HAP-1 (cell line): ENCODE measurements around the gene TOLLIP.

Experiments used
- DNase-seq, 2 experiments: peaks; one replicate each; pipeline ENCODE4 v3.0.0-alpha.2; 2016 to 2020; ENCODE audit warnings: low spot score in 2 of 2
- H3K27me3 ChIP-seq: fragments of 250-450 bp; sonication (Bioruptor Pico); 2 replicates; pipeline ENCODE4 v1.5.1; 2020; ENCODE audit warnings: low read depth, mild to moderate bottlenecking, moderate library complexity
- H3K36me3 ChIP-seq: fragments of 250-450 bp; sonication (Bioruptor Pico); replicated peaks from 2 replicates; pipeline ENCODE4 v1.5.1; 2020; ENCODE audit warnings: mild to moderate bottlenecking
- H3K4me1 ChIP-seq: fragments of 250-450 bp; sonication (Bioruptor Pico); 2 replicates; pipeline ENCODE4 v1.5.1; 2020; ENCODE audit warnings: mild to moderate bottlenecking
- H3K4me3 ChIP-seq: fragments of 250-450 bp; sonication (Bioruptor Pico); 2 replicates; pipeline ENCODE4 v1.5.1; 2020; ENCODE audit warnings: mild to moderate bottlenecking, moderate library complexity
- H3K9me3 ChIP-seq: fragments of 250-450 bp; sonication (Bioruptor Pico); 2 replicates; pipeline ENCODE4 v1.5.1; 2020; ENCODE audit warnings: mild to moderate bottlenecking, moderate library complexity
- in situ Hi-C: fragments of 300-500 bp; cut with MboI; formaldehyde crosslinking; loops from 3 replicates; pipeline ENCODE4 v1.14.3; 2020; ENCODE audit warnings: low sequenced_read_pairs, inconsistent platforms, mixed read lengths

The TOLLIP gene

DNA sequence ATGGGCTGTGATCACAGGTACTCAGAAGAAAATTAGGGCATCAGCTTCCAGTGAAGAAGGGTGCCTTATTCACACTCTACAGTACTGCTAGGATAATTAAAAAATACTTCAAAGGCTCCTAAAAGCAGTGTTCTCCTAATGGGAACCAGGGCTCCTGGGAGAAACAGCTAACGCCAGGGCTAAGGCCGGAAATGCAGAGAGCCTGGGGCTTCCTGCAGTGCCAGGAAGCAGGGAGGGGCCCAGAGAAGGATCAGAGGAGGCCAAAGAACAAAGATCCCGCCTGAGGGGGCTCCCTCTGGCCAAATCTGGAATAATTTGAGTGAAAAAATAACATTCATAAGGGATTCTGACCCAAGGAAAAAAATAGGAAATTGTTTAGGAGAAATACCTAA, 27.5 kb downstream of the TOLLIP start:
- DNase-seq: no peak
- Histone ChIP-seq H3K4me3 (no peak overlapping the region), H3K9me3 (no peaks in the 10 kb centered on the region), H3K36me3 (0 out of 2 replicates have a peak, but pooled peaks cover 4% of the 10 kb centered on the region), H3K4me1 (no peaks in the 10 kb centered on the region), H3K27me3 (no peaks in the 10 kb centered on the region)
- in situ Hi-C loops: no loop called here

DNA sequence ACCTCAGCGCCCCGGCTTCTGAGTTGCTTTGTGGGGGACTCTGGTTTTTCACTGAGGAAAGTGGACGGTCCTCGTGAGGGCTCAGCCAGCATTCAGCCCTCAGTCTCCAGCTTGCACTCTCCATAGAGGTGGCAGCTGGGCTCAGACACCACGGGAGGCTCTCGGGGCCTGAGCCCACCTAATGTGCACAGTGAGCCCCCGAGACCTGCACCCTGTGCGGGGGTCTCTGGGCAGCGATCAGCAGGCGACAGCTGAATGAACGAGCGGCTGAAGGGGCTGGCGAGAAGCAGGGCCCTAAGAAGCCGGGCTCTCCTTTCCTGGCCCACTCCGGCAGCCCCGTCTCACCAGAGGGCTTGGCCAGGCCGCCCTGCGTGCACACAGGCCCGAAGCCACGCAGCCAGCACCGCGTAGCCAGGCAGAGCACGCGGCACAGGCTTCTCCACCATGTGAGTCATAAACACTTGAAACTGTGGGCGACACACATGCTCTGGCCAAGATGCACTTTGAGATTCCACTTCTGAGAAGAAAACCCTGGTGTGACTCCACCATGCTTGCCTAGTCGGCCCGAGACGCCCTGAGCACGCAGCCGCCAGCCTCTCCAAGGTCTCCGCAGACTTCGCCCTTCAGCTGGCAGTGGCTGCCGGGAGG, 28.0 kb downstream of the TOLLIP start:
- H3K27me3 ChIP-seq: no peaks in the 10 kb centered on the region
- H3K36me3 ChIP-seq: 0 out of 2 replicates have a peak, but pooled peaks cover 4% of the 10 kb centered on the region
- H3K4me1 ChIP-seq: no peaks in the 10 kb centered on the region
- no peak for DNase-seq
- in situ Hi-C loops: no loop called here
- H3K4me3 ChIP-seq: no peak overlapping the region
- no peaks in the 10 kb centered on the region for H3K9me3 ChIP-seq

DNA sequence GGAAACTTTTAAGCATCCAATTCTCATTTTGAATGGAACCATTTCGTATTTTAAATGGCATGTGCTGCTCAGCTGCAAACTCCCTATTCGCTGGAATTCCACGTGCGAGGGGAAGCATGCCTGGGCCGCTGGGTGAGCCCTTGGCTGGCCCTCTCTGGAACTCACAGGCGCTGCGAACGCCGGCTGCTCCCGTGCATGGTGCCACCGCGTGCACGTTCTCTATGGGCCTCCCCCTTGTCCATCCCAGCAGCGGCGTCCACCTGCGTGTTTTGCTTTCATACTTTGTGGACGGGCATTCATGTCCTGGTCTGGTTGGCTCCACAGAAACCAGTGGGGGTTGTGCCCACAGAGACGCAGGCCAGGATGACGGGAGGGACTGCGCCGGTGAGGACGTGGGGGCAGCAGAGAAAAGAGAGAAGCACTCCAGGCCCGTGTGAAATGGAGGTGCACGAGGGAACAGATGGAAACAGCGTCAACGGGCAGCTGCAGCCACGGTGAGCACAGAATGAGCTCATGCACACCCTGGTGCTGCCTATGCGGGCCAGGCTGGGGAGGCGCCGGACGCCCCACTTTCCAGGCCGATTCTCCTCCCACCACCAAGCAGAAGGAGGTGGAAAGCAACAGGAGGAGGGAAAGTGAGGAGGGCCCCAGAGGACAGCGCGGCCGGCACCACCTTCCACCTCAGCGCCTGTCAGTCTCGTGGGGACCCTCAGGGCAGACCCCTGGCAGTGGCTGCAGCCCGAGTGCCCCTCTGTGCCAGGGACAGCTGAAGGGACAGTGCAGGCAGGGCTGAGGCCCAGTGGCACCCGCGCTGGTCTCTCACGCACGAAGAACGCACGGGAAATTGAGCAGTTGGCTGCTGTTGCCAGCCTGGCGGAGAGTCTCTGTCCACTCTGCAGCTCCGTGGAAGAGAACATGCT, 29.1 kb downstream of the TOLLIP start:
- H3K9me3 ChIP-seq: no peaks in the 10 kb centered on the region
- in situ Hi-C loops: no loop called here
- H3K36me3 ChIP-seq: 0 out of 2 replicates have a peak, but pooled peaks cover 4% of the 10 kb centered on the region
- no peaks in the 10 kb centered on the region for H3K4me1 ChIP-seq
- no peak overlapping the region for H3K4me3 ChIP-seq
- H3K27me3 ChIP-seq: no peaks in the 10 kb centered on the region
- no peak for DNase-seq

DNA sequence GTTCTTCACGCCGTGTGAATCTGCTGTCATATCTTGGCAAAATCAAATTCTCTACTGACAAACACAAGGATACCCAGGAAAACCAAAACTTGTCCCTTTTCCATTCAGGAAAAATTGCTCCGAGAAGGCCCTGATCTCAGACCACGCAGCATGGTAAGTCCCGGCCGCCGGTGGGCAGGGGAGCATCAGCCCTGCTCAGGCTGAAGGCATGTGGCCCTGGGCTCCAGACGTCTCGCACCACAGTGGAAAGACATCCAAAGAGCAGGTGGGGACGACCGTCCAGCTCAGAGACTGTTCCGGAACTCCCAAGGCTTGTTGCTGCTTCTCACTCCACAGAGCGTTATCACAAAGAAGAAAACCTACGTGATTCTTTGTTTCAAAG, 29.8 kb downstream of the TOLLIP start:
- Histone ChIP-seq H3K4me3 (no peak overlapping the region), H3K4me1 (no peaks in the 10 kb centered on the region), H3K36me3 (0 out of 2 replicates have a peak, but pooled peaks cover 4% of the 10 kb centered on the region), H3K27me3 (no peaks in the 10 kb centered on the region), H3K9me3 (no peaks in the 10 kb centered on the region)
- no peak for DNase-seq
- in situ Hi-C loops: no loop called here

DNA sequence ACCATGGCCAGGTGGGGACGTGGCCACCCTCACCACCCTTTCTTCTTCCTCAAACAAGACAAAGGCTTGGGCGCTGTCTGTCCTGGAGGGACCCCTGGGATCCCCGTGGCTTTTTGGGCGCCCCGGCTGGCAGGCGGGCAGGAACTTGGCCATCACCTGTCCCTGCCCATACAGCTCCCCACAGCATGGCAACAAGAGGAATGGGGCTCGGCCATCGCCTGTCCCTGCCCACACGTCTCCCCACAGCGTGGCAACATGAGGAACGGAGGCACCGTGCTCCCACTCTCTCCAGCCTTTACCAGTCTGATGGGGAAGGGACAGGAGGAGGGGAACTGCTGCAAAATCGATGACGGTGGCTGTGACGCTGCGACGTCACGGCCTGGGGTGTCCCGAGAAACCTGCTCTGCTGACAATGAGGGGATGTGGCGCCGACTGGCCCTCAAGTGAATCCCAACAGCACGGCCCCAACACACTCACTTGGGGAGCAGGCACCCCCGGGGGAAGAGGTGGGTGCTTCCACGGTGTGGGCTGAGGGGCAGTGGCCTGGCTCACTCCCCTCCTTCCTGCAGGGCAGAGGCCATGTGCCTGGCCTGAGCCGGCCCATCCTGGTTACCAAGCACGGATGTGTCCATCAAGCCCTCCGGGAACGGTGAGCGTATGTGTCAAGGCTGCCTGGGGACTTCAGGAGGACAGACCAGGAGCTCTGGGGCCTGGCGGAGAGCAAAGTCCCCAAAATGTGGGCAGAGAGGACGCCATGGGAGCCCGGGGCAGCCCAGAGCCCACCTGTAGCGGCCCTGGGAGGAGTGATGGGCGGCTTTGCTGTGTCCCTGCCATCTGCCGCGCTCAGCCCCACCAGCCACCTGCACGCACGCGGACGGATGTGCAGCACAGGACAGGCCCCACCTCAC, 30.4 kb downstream of the TOLLIP start:
- Histone ChIP-seq H3K4me1 (no peaks in the 10 kb centered on the region), H3K36me3 (0 out of 2 replicates have a peak, but pooled peaks cover 4% of the 10 kb centered on the region), H3K4me3 (no peak overlapping the region), H3K9me3 (no peaks in the 10 kb centered on the region), H3K27me3 (no peaks in the 10 kb centered on the region)
- in situ Hi-C loops: no loop called here
- no peak for DNase-seq

DNA sequence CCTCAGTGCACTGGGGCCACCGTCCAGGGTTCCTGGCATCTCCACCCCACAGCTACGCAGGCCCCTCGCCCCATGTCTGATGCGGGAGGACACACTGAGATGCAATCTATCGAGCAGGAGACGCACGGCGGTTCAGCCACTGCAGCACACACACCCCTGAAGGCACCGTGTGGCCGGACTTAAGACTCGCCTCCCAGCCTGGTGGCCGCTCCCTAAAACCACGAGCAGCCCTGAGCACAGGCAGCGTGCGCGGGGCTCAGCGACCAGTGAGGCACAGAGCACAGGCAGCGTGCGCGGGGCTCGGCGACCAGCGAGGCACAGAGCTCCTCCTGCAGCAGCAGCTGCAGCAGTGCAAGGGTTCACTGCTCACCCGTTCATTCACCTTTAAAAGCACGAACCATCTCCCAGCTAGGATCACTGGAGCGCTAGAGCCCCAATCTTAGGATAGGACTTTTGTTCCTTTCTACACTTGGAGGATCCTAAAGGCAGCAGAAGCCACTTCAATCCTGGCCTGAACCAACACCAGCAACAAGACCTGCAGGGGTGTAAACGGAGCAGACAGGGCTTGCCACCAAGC, 31.4 kb downstream of the TOLLIP start:
- H3K36me3 ChIP-seq: 0 out of 2 replicates have a peak, but pooled peaks cover 4% of the 10 kb centered on the region

DNA sequence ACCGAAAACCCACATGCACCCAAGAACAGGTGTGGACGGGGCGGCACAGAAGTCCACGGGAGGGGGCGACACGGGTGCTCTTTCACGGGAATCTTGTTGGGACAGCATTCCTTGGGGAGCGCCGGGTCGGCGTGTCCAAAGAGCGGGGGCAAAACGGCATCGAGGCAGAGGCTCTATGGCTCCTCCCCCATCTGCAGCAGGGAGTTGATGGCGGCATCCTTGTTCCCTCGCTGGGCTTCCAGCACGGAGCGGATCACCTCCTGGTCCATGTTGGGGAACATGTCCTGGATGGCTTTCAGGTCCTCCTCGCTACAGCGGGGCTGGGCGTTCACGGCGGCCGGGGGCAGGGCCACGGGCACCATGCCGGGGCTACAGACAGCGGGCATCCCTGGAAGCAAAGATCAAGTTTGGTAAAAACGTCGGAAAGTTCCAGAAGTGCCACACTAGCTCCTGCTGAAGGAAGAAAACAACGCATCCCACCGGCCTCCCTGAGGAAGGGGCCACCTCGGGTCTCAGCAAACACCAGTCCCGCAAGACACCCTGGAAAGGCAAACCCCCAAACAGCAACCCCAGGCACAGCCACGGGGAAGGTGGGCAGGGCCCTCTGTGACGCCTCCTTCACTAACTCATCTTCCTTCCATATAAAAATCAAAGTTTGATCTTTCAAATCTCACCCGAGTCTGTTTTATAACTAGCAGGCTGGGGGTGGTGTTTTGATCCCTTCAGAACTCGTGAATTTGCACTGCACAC, 32.4 kb downstream of the TOLLIP start:
- no peaks in the 10 kb centered on the region for H3K9me3 ChIP-seq
- in situ Hi-C loops: no loop called here
- 0 out of 2 replicates have a peak, but pooled peaks cover 4% of the 10 kb centered on the region for H3K36me3 ChIP-seq
- no peaks in the 10 kb centered on the region for H3K27me3 ChIP-seq
- H3K4me3 ChIP-seq: no peak overlapping the region
- DNase-seq: no peak
- no peaks in the 10 kb centered on the region for H3K4me1 ChIP-seq

More for the DNA sequence above, 31.4 kb downstream of the TOLLIP start:
- no peak for DNase-seq
- in situ Hi-C loops: no loop called here
- no peaks in the 10 kb centered on the region for H3K4me1 ChIP-seq
- no peak overlapping the region for H3K4me3 ChIP-seq
- no peaks in the 10 kb centered on the region for H3K27me3 ChIP-seq
- H3K9me3 ChIP-seq: no peaks in the 10 kb centered on the region

DNA sequence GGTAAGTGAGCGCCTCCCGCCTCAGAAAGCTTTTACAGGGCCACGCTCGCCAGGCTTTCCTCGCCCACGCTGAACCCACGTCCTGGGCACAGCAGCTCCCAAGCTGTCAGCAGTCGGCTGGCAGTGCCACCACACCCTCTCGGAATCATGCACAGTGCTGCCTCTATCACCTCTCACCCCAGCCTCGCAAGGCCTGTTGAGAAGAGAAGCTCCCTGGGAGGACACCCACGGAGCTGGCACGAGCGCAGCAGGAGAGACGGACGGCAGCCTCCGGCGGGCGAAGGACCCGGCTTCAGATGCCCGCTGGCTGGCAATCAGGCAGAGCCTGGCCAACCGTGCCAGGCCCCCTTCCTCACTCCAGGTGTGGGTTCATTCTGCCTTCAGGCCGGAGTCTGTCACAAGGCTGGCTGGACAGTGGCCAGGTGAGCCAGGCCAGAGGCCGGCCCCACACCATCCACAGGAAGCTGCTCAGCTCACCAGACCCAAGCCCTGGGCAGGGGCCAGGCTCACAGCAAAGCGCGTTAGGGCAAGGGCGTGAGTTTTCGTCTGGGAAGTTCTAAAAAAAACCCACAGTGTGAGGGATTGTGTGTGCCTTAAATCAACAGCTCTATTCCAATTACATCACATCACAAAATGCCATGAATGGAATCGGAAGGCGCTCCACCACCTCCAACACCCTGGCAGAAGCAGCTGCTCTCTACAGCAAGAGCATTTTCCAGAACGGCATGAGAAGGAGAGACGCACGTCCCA, 33.2 kb downstream of the TOLLIP start:
- H3K4me1 ChIP-seq: no peaks in the 10 kb centered on the region
- no peak for DNase-seq
- in situ Hi-C loops: no loop called here
- no peaks in the 10 kb centered on the region for H3K27me3 ChIP-seq
- no peak overlapping the region for H3K4me3 ChIP-seq
- no peaks in the 10 kb centered on the region for H3K36me3 ChIP-seq
- no peaks in the 10 kb centered on the region for H3K9me3 ChIP-seq

DNA sequence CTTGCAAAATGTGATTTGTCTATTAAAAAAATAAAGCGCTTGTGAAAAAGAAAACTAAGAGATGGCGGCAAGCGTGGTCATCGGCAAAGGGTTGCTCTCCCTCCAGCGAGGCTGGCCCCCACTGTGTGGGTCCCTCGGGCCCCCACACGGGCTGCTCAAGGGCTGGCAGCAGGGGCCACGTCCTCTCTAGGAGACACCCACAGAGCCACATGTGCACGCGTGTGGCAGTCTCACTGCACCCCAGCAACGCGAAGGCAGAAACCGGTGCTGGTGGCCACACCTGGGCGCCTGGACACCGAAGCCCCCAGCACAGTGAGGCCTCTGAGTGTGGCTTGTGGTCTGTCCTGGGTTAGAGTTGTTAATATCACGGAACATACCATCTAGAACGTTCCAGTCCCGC, 34.4 kb downstream of the TOLLIP start:
- DNase-seq: no peak
- H3K27me3 ChIP-seq: no peaks in the 10 kb centered on the region
- H3K4me1 ChIP-seq: no peaks in the 10 kb centered on the region
- no peaks in the 10 kb centered on the region for H3K9me3 ChIP-seq
- in situ Hi-C loops: no loop called here
- H3K4me3 ChIP-seq: no peak overlapping the region
- H3K36me3 ChIP-seq: no peaks in the 10 kb centered on the region

DNA sequence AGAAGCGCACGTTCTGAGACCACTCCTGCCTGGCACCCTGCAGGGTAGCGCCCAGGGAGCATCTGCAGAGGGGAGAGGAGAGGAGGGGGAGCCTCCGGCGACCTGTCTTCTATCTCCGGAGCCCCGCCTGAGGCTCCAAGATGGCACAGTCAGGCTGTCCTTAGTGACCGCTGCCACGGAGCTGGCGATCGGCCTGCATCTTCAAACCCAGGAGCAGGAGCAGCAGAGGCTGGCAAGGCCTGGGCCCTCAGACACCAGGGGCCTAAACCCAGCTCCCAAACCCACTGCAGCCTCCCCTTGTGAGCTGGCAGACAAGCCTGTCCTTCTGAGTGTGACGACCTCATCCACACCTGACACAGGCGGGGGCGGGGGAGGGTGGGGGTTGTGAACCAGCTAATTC, 34.9 kb downstream of the TOLLIP start:
- DNase-seq: no peak
- no peaks in the 10 kb centered on the region for H3K4me1 ChIP-seq
- H3K27me3 ChIP-seq: no peaks in the 10 kb centered on the region
- no peaks in the 10 kb centered on the region for H3K9me3 ChIP-seq
- H3K4me3 ChIP-seq: no peak overlapping the region
- in situ Hi-C loops: no loop called here
- H3K36me3 ChIP-seq: no peaks in the 10 kb centered on the region

DNA sequence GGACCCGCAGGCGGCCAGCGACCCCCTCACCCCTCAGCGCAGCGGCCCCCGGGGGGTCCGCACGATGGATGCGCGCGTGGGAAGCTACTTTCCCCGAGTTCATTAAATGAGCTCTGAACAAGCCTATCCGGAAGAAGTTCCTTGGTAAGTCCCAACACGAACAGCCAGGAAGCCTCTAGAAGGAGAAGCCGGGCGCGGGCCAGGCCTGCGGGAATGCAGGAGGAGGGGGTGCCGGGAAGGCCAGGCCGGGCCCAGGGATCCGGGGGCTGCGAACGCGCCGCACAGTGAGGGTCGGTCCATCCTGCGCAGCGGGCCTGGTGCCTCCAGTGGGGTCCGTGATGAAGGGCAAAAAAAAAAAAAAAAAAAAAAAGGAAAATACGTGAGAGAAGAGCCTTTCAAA, 36.9 kb downstream of the TOLLIP start:
- no peak overlapping the region for H3K4me3 ChIP-seq
- in situ Hi-C loops: no loop called here
- no peak for DNase-seq
- H3K36me3 ChIP-seq: no peaks in the 10 kb centered on the region
- no peaks in the 10 kb centered on the region for H3K4me1 ChIP-seq
- no peaks in the 10 kb centered on the region for H3K9me3 ChIP-seq
- H3K27me3 ChIP-seq: no peaks in the 10 kb centered on the region

DNA sequence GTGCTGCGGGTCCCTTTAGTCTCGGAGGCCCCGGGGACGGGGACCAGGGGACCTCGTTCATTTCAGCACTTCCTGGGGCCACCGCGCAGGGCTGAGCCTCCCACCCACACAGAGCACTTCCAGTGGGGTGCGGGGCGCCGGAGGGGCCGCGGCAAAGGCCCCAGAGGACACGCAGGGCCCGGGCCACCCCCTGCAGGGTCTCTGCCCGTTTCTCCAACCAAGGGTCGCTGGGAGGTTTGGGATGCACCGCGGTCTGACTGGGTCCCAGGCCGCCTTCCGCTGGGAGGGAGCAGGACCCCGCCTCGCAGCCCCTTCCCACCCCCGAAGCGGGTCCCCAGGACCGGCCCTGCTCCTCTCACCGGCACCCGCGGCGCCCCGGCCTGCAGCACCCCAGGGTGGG, 37.5 kb downstream of the TOLLIP start:
- H3K4me1 ChIP-seq: no peaks in the 10 kb centered on the region
- no peaks in the 10 kb centered on the region for H3K36me3 ChIP-seq
- H3K27me3 ChIP-seq: no peaks in the 10 kb centered on the region
- DNase-seq: no peak
- no peaks in the 10 kb centered on the region for H3K9me3 ChIP-seq
- no peak overlapping the region for H3K4me3 ChIP-seq
- in situ Hi-C loops: no loop called here
